T-helper 1 cell treated with Interleukin-12 subunit alpha and Interleukin-12 subunit beta and Interleukin-4 antibody, amounts not matched to agents 30 ng/mL and 1 ng/mL, for 36 hours (primary cell): ENCODE measurements around the gene CNGB1. TPM values are rescaled to one million over a fixed set of nuclear protein-coding genes. Genes with fewer than 3 reads are reported as not detected.
"Not testable (repeated sequence)": the region's sequence is repeated elsewhere in the genome, so short reads cannot be mapped to it uniquely, and the experiment has no call there.

Experiments
- intact Hi-C: fragments of 100-400 bp; cut with micrococcal nuclease; formaldehyde crosslinking; loops from one replicate; pipeline ENCODE4 v1.15.1; 2024
- total RNA-seq: library from RNA; stranded (reverse); gene quantifications from 2 replicates; pipeline ENCODE4 v1.2.3, GENCODE V29; 2022

The CNGB1 gene
- total RNA-seq, 1 donor from 2014 or later: not detected

- intact Hi-C loops: no loop called here
Measured at GRCh38 chr16:57956270-57956808, 14.6 kb downstream of the CNGB1 start.

- intact Hi-C loops: no loop called here
Measured at GRCh38 chr16:57955572-57956188, 15.2 kb downstream of the CNGB1 start.

GRCh38 chr16:57953857-57954256 is 17.1 kb downstream of the CNGB1 start:
- intact Hi-C loops: no loop called here

- intact Hi-C loops: no loop called here
Measured at GRCh38 chr16:57952909-57953308, 18.0 kb downstream of the CNGB1 start.

GRCh38 chr16:57951204-57951960 is 19.5 kb downstream of the CNGB1 start:
- intact Hi-C loops: no loop called here

GRCh38 chr16:57950382-57950781 is 20.5 kb downstream of the CNGB1 start:
- intact Hi-C loops: no loop called here

- intact Hi-C loops: no loop called here
Measured at GRCh38 chr16:57949595-57950238, 21.2 kb downstream of the CNGB1 start.

GRCh38 chr16:57949013-57949412 is 21.9 kb downstream of the CNGB1 start:
- intact Hi-C loops: no loop called here

GRCh38 chr16:57948027-57948426 is 22.9 kb downstream of the CNGB1 start:
- intact Hi-C loops: no loop called here

- intact Hi-C loops: no loop called here
Measured at GRCh38 chr16:57947261-57947660, 23.7 kb downstream of the CNGB1 start.

GRCh38 chr16:57946181-57946801 is 24.6 kb downstream of the CNGB1 start:
- intact Hi-C loops: no loop called here

- intact Hi-C loops: no loop called here
Measured at GRCh38 chr16:57945740-57946138, 25.2 kb downstream of the CNGB1 start.

GRCh38 chr16:57944970-57945739 is 25.8 kb downstream of the CNGB1 start:
- intact Hi-C loops: no loop called here

- intact Hi-C loops: not testable (repeated sequence)
Measured at GRCh38 chr16:57943381-57943780, 27.5 kb downstream of the CNGB1 start.

- intact Hi-C loops: not testable (repeated sequence)
Measured at GRCh38 chr16:57941901-57942300, 29.0 kb downstream of the CNGB1 start.

GRCh38 chr16:57941016-57941664 is 29.8 kb downstream of the CNGB1 start:
- intact Hi-C loops: no loop called here

GRCh38 chr16:57940382-57940966 is 30.5 kb downstream of the CNGB1 start:
- intact Hi-C loops: no loop called here

GRCh38 chr16:57939872-57940224 is 31.1 kb downstream of the CNGB1 start:
- intact Hi-C loops: no loop called here

- intact Hi-C loops: no loop called here
Measured at GRCh38 chr16:57938936-57939871, 31.7 kb downstream of the CNGB1 start.
